ENCODE measurements around the gene DEGS2. TPM values are rescaled to one million over a fixed set of nuclear protein-coding genes. Genes with fewer than 3 reads are reported as not detected.

The DEGS2 gene
- total and polyA plus RNA-seq, 12 donors = 0.04 to 0.20 (median 0.10) TPM; not detected in 7

DNA sequence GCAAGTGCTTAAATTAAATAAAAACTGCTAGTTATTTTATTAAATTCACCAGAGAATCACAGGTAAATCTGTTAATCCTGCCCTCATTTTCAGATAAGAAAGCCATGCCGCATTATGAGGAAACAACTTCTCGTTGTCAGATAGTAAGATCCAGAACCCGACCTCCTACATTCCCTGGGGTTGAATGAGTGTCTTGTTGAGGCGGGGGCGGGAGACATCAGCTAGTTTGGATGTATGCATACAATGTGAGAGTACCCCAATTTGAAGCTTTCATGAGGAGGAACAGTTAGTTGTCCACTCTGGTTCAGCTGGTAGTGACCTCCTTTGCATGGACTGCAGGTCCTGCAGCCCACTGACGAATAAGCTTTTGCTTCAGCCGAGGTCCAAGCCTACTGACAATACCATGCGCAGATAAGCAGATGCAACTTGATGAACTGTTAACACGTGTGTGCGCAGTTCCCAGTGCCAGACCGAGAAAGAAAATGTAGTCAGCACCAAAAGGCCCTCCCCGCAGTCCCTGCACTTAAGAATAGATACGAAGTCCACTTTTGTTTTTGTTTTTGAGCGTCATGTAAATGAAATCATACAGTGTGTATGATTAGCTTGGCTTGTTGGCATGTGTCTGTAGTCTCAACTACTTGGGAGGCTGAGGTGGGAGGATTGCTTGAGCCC lies 59.3 kb downstream of the DEGS2 start:
- ATAC-seq (no peak), DNase-seq (no peak)
- peaks cover 11 to 45% (median 30%) of the 10 kb centered on the region in 9 donors for H3K4me1 ChIP-seq
- intact Hi-C loops (cut with DNase I) = loop anchor here in 1 of 10 donors (10.0 kb wide), 1 partner anchor 45 kb away; no protein-coding TSS in a partner anchor
- TF ChIP-seq, protein P1, sequence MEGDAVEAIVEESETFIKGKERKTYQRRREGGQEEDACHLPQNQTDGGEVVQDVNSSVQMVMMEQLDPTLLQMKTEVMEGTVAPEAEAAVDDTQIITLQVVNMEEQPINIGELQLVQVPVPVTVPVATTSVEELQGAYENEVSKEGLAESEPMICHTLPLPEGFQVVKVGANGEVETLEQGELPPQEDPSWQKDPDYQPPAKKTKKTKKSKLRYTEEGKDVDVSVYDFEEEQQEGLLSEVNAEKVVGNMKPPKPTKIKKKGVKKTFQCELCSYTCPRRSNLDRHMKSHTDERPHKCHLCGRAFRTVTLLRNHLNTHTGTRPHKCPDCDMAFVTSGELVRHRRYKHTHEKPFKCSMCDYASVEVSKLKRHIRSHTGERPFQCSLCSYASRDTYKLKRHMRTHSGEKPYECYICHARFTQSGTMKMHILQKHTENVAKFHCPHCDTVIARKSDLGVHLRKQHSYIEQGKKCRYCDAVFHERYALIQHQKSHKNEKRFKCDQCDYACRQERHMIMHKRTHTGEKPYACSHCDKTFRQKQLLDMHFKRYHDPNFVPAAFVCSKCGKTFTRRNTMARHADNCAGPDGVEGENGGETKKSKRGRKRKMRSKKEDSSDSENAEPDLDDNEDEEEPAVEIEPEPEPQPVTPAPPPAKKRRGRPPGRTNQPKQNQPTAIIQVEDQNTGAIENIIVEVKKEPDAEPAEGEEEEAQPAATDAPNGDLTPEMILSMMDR (IDR thresholded peaks at IDR 0.05) = no peak
- no peak overlapping the region for H3K27ac ChIP-seq
- peaks cover 0 to 52% (median 0%) of the 10 kb centered on the region in 9 donors for H3K36me3 ChIP-seq
- no peaks in the 10 kb centered on the region for H3K9me3 ChIP-seq
- H3K27me3 ChIP-seq = no peaks in the 10 kb centered on the region
- no peak overlapping the region for H3K4me3 ChIP-seq
- 82 to 87% methylated on average over 14 of the region's 14 CpGs for WGBS, 2 donors

DNA sequence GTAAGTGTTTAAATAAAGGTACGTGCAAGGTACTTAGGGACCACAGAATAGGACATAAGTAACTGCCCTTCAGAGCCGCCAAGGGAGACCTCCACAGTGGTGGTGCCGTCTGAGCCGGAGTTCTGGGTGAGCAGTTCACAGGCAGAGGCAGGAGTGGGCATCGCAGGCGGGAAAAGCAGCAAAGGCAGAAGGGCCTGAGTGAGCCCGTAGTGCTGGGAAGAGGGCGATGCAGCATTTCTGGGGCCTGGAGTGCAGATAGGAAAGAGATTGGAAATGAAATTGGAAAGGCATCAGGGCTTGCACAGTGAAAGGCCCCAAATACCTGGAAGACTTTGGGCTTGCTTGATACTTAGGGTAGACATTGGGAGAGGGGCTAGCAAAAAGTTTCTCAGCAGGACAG lies 61.3 kb downstream of the DEGS2 start:
- intact Hi-C loops (cut with DNase I) = no loop called here
- Histone ChIP-seq H3K36me3 (peaks cover 0 to 61% (median 0%) of the 10 kb centered on the region in 9 donors), H3K27me3 (no peaks in the 10 kb centered on the region), H3K27ac (no peak overlapping the region), H3K4me1 (peaks cover 0 to 25% (median 10%) of the 10 kb centered on the region in 9 donors), H3K4me3 (no peak overlapping the region), H3K9me3 (no peaks in the 10 kb centered on the region)
- ATAC-seq = no peak
- TF ChIP-seq, protein P1 (IDR thresholded peaks at IDR 0.05) = no peak
- no peak for DNase-seq
- 91 to 97% methylated on average over 8 of the region's 8 CpGs for WGBS, 2 donors

DNA sequence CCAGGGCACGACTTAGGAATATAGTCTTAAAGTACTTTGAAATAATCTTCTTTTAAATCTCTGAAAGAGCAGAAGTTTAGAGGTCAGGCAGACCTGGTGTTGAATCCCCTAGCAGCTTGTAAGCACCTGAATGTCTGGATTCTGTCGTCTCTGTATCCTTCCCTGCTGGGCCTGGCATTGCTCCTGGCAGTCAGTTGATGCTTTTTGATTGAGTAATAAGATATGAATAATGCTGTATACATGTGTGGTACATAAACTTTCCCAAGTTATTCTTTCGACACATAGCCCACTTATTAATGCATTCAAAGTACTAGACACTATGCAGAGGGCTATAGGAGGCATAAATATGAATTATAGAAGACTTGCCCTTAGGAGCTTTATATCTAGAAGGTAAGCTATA lies 62.8 kb downstream of the DEGS2 start:
- H3K27ac ChIP-seq = no peak overlapping the region
- peaks cover 0 to 76% (median 0%) of the 10 kb centered on the region in 9 donors for H3K36me3 ChIP-seq
- DNase-seq (no peak), ATAC-seq (no peak)
- H3K4me3 ChIP-seq = no peak overlapping the region
- H3K9me3 ChIP-seq = no peaks in the 10 kb centered on the region
- H3K27me3 ChIP-seq = no peaks in the 10 kb centered on the region
- H3K4me1 ChIP-seq = peaks cover 0 to 13% (median 0%) of the 10 kb centered on the region in 9 donors
- intact Hi-C loops (cut with DNase I) = no loop called here
- WGBS, 2 donors = 88 to 91% methylated on average over 3 of the region's 3 CpGs
- TF ChIP-seq, protein P1 (IDR thresholded peaks at IDR 0.05) = no peak

Small RNA genes within 50 kb of the gene (microRNA-seq; reads per million reads assigned to microRNA genes)
- 169 to 183 reads per million in 2 donors for gene MIR151B
- 859 to 2,163 reads per million in 2 donors for gene MIR342

Other genes starting within 250 kb of the DEGS2 start
- 10 to 100 TPM; 32.2 to 79.4 (median 50.7) TPM for gene EVL, start 94.2 kb downstream of the DEGS2 start, total RNA-seq
- 10 to 100 TPM; 26.0 to 47.5 TPM for gene EVL, start 94.2 kb downstream of the DEGS2 start, polyA plus RNA-seq
- gene YY1, start 79.5 kb upstream of the DEGS2 start, total RNA-seq = 10 to 100 TPM; 37.4 to 58.3 (median 48.6) TPM
- 10 to 100 TPM; 17.6 to 18.4 TPM for gene YY1, start 79.5 kb upstream of the DEGS2 start, polyA plus RNA-seq
- gene SLC25A29, start 146.8 kb upstream of the DEGS2 start, total RNA-seq = 10 to 100 TPM; 11.0 to 25.3 (median 21.7) TPM
- gene SLC25A29, start 146.8 kb upstream of the DEGS2 start, polyA plus RNA-seq = 10 to 100 TPM; 36.7 to 70.7 TPM
- not detected for gene SLC25A47, start 163.7 kb upstream of the DEGS2 start, total RNA-seq
- gene SLC25A47, start 163.7 kb upstream of the DEGS2 start, polyA plus RNA-seq = not detected
- 1 to 10 TPM; 4.5 to 8.4 (median 5.7) TPM for gene WDR25, start 216.8 kb upstream of the DEGS2 start, total RNA-seq
- gene WDR25, start 216.8 kb upstream of the DEGS2 start, polyA plus RNA-seq = 1 to 10 TPM; 2.9 to 7.4 TPM